ENCODE results near the gene CPA5.
"Not testable (repeated sequence)": the region's sequence is repeated elsewhere in the genome, so short reads cannot be mapped to it uniquely, and the experiment has no call there.

Gene CPA5

GRCh38 chr7:130371046-130371445 lies 26.4 kb downstream of the CPA5 start:
- TF ChIP-seq, protein P1, sequence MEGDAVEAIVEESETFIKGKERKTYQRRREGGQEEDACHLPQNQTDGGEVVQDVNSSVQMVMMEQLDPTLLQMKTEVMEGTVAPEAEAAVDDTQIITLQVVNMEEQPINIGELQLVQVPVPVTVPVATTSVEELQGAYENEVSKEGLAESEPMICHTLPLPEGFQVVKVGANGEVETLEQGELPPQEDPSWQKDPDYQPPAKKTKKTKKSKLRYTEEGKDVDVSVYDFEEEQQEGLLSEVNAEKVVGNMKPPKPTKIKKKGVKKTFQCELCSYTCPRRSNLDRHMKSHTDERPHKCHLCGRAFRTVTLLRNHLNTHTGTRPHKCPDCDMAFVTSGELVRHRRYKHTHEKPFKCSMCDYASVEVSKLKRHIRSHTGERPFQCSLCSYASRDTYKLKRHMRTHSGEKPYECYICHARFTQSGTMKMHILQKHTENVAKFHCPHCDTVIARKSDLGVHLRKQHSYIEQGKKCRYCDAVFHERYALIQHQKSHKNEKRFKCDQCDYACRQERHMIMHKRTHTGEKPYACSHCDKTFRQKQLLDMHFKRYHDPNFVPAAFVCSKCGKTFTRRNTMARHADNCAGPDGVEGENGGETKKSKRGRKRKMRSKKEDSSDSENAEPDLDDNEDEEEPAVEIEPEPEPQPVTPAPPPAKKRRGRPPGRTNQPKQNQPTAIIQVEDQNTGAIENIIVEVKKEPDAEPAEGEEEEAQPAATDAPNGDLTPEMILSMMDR (IDR thresholded peaks at IDR 0.05; ENCODE audit: low read depth, low read length) = no peak
- H3K4me3 ChIP-seq (ENCODE audit: low read depth, low read length) = no peak overlapping the region

- H3K4me3 ChIP-seq (ENCODE audit: low read depth, low read length) = no peak overlapping the region
- TF ChIP-seq, protein P1 (IDR thresholded peaks at IDR 0.05; ENCODE audit: low read depth, low read length) = no peak
Measured at GRCh38 chr7:130372402-130373165, 28.0 kb downstream of the CPA5 start.

- TF ChIP-seq, protein P1 (IDR thresholded peaks at IDR 0.05; ENCODE audit: low read depth, low read length) = no peak
- H3K4me3 ChIP-seq (ENCODE audit: low read depth, low read length) = no peak overlapping the region
Measured at GRCh38 chr7:130374507-130374906, 29.9 kb downstream of the CPA5 start.

GRCh38 chr7:130376461-130376860 lies 31.8 kb downstream of the CPA5 start:
- H3K4me3 ChIP-seq (ENCODE audit: low read depth, low read length) = not testable (repeated sequence)

DNA sequence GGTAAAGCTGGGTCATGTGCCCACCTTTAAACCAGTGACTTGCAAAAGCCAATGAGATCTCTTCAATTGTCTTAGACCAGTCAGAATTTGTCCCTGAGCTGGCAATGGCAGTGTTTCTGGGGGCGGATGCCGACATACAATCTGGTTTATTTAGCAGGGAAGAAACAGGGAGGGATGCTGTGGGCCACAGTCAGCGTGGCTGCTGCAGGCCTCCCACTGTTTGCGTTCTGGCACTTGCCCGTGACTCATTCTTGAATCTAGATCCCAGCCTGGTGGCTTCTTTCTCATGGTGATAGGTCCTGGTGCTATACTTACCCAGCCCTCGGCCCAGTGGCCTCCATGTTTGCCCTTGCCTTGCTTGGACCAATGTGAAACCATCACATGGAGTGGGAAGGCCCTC lies 32.6 kb downstream of the CPA5 start:
- no peak overlapping the region for H3K4me3 ChIP-seq (ENCODE audit: low read depth, low read length)
- TF ChIP-seq, protein P1 (IDR thresholded peaks at IDR 0.05; ENCODE audit: low read depth, low read length) = no peak

GRCh38 chr7:130379019-130379418 lies 34.4 kb downstream of the CPA5 start:
- no peak overlapping the region for H3K4me3 ChIP-seq (ENCODE audit: low read depth, low read length)
- TF ChIP-seq, protein P1 (IDR thresholded peaks at IDR 0.05; ENCODE audit: low read depth, low read length) = no peak

GRCh38 chr7:130379532-130379920 lies 34.9 kb downstream of the CPA5 start:
- TF ChIP-seq, protein P1 (IDR thresholded peaks at IDR 0.05; ENCODE audit: low read depth, low read length) = no peak
- no peak overlapping the region for H3K4me3 ChIP-seq (ENCODE audit: low read depth, low read length)

All from WI38 (cell line).